ENCODE data around the gene SPOCK2.

DNA sequence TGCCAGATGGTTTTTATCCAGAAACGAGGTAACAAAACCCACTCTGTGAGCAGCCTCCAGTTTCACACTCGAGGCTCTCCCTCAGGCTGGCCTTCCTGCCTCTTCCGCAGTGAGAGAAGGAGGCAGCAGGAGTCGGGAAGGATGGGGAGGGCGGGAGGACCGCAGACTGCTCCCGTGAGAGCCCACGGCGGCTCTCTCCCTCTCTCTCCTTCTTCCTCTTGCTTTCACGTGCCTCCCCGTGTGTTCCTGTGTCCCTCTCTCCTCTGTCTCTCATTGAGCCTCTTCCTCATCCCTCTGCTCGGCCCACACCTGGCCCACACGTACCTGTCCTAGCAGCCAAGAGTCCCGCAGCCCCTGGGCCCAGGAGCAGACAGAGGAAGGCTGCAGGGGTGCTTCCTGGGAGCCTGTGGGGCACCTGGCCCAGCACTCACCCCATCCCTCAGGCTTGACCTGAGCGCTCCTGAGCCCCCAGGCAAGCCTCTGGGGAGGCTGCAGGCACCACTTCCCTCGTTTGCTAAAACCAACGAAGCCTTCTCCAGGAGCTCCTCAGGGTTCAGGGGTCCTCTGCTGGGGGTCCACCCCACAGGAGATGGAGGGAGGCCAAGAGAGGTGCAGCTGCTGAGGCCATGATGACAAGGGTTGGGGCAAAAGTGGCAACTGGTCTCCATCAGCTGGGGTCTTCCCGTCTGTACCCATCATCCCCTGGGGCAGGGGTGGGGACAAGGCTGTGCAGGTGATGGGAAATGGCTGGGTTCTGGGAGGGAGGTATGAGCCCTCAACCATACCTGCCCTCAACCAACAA lies 13.6 kb downstream of the SPOCK2 start:
- no peak for TF ChIP-seq CTCF (IDR thresholded peaks at IDR 0.05)
- no peak for TF ChIP-seq POLR2A (IDR thresholded peaks at IDR 0.05)

All from lower leg skin (tissue), 3 donors.